GM23338 (cell line): ENCODE measurements around the gene RNF115. TPM values are rescaled to one million over a fixed set of nuclear protein-coding genes. Genes with fewer than 3 reads are reported as not detected.
"Not testable (repeated sequence)": the region's sequence is repeated elsewhere in the genome, so short reads cannot be mapped to it uniquely, and the experiment has no call there.

Experiments used
- ATAC-seq: fragments of 200-7000 bp; cut with Tn5 transposase; 3 replicates; pipeline ENCODE4 v1.9.1; 2020
- DNase-seq: peaks from one replicate; pipeline ENCODE4 v3.0.0-alpha.2; 2015; ENCODE audit warnings: low spot score
- H2AFZ ChIP-seq: fragments of 200-600 bp; sonication (generic); 2 replicates; pipeline ENCODE4 v1.8.0; 2016; ENCODE audit warnings: antibody characterized with exemption, mild to moderate bottlenecking, moderate library complexity
- H3F3A ChIP-seq: fragments of 200-600 bp; sonication (generic); replicated peaks from 2 replicates; pipeline ENCODE4 v1.8.0; 2017; ENCODE audit warnings: antibody characterized with exemption, mixed run types, low read depth
- H3K27ac ChIP-seq: fragments of 200-600 bp; sonication (generic); 2 replicates; pipeline ENCODE4 v1.6.1; 2016; ENCODE audit warnings: low read depth
- H3K27me3 ChIP-seq: fragments of 200-600 bp; sonication (generic); 2 replicates; pipeline ENCODE4 v1.8.0; 2016; ENCODE audit warnings: mild to moderate bottlenecking, mixed run types, moderate library complexity; ENCODE audit not compliant: insufficient read depth
- H3K36me3 ChIP-seq: fragments of 200-600 bp; sonication (generic); 2 replicates; pipeline ENCODE4 v1.8.0; 2016; ENCODE audit warnings: mild to moderate bottlenecking; ENCODE audit not compliant: insufficient read depth
- H3K4me1 ChIP-seq: fragments of 200-600 bp; sonication (generic); 2 replicates; pipeline ENCODE4 v1.8.0; 2016; ENCODE audit warnings: mild to moderate bottlenecking, moderate library complexity; ENCODE audit not compliant: insufficient read depth
- H3K4me2 ChIP-seq: fragments of 200-600 bp; sonication (generic); 2 replicates; pipeline ENCODE4 v1.7.1; 2017; ENCODE audit warnings: mixed run types
- H3K4me3 ChIP-seq: fragments of 200-600 bp; sonication (generic); 2 replicates; pipeline ENCODE4 v1.6.1; 2016; ENCODE audit warnings: mixed run types
- H3K79me2 ChIP-seq: fragments of 200-600 bp; sonication (generic); replicated peaks from 2 replicates; pipeline ENCODE4 v1.8.0; 2017; ENCODE audit warnings: mild to moderate bottlenecking; ENCODE audit not compliant: insufficient read depth
- H3K9me2 ChIP-seq: fragments of 200-600 bp; sonication (generic); 2 replicates; pipeline ENCODE4 v1.8.0; 2017; ENCODE audit not compliant: insufficient read depth
- H4K20me1 ChIP-seq: fragments of 200-600 bp; sonication (generic); replicated peaks from 2 replicates; pipeline ENCODE4 v1.8.0; 2017; ENCODE audit warnings: mild to moderate bottlenecking; ENCODE audit not compliant: insufficient read depth
- H3K27ac Mint-ChIP-seq: 2 replicates; pipeline ENCODE4 v1.8.0; 2020; ENCODE audit warnings: inconsistent platforms, mild to moderate bottlenecking, moderate library complexity, mixed read lengths
- H3K27me3 Mint-ChIP-seq: 3 replicates; pipeline ENCODE4 v1.8.0; 2022; ENCODE audit warnings: low read depth, mild to moderate bottlenecking, moderate library complexity, mixed read lengths, inconsistent platforms; ENCODE audit not compliant: insufficient read depth, poor library complexity
- H3K36me3 Mint-ChIP-seq: 3 replicates; pipeline ENCODE4 v1.8.0; 2021; ENCODE audit warnings: low read depth, mild to moderate bottlenecking, inconsistent platforms, moderate library complexity, mixed read lengths
- H3K4me1 Mint-ChIP-seq: 3 replicates; pipeline ENCODE4 v1.8.0; 2020; ENCODE audit warnings: mild to moderate bottlenecking, inconsistent platforms, mixed read lengths
- H3K4me3 Mint-ChIP-seq: 3 replicates; pipeline ENCODE4 v1.8.0; 2021; ENCODE audit warnings: moderate library complexity, mild to moderate bottlenecking, inconsistent platforms, mixed read lengths
- H3K9me3 Mint-ChIP-seq: 3 replicates; pipeline ENCODE4 v1.8.0; 2020; ENCODE audit warnings: moderate library complexity, mild to moderate bottlenecking, inconsistent platforms, mixed read lengths
- CREB1 ChIP-seq: fragments of 250-450 bp; sonication (Bioruptor Pico); IDR thresholded peaks from 2 replicates; pipeline ENCODE4 v1.5.0; 2020; ENCODE audit warnings: low read depth, mild to moderate bottlenecking, moderate library complexity
- EZH2 ChIP-seq: fragments of 200-600 bp; sonication (generic); IDR thresholded peaks from one replicate; pipeline ENCODE4 v1.8.0; 2017; ENCODE audit warnings: antibody characterized with exemption, mild to moderate bottlenecking, low read depth; ENCODE audit not compliant: unreplicated experiment
- EZH2phosphoT487 ChIP-seq: fragments of 200-600 bp; sonication (generic); IDR thresholded peaks from one replicate; pipeline ENCODE4 v1.8.1; 2018; ENCODE audit warnings: antibody characterized with exemption; ENCODE audit not compliant: unreplicated experiment
- JUNB ChIP-seq: IDR thresholded peaks from one replicate; pipeline ENCODE4 v1.6.1; 2016; ENCODE audit warnings: antibody characterized with exemption; ENCODE audit not compliant: unreplicated experiment
- NANOG ChIP-seq: IDR thresholded peaks from 2 replicates; pipeline ENCODE4 v1.6.1; 2016; ENCODE audit warnings: antibody characterized with exemption, borderline replicate concordance
- POLR2AphosphoS5 ChIP-seq: IDR thresholded peaks from 2 replicates; pipeline ENCODE4 v1.6.1; 2016; ENCODE audit warnings: antibody characterized with exemption, low read depth
- STAT1 ChIP-seq: IDR thresholded peaks from one replicate; pipeline ENCODE4 v1.6.1; 2016; ENCODE audit warnings: antibody characterized with exemption; ENCODE audit not compliant: unreplicated experiment
- ZNF114 ChIP-seq: fragments of 250-450 bp; sonication (Bioruptor Pico); IDR thresholded peaks from 2 replicates; pipeline ENCODE4 v1.5.0; 2020; ENCODE audit warnings: mild to moderate bottlenecking, moderate library complexity
- ZNF331 ChIP-seq: fragments of 250-450 bp; sonication (Bioruptor Pico); IDR thresholded peaks from 2 replicates; pipeline ENCODE4 v1.5.0; 2020; ENCODE audit warnings: low read depth, mild to moderate bottlenecking, moderate library complexity
- polyA plus RNA-seq: library from polyadenylated mRNA; unstranded; fragments of >200 nt; fragmentation: Nextera tagmentation; extraction: Ambion mirVana; gene quantifications from 2 replicates; pipeline ENCODE4 v1.2.1, GENCODE V29; 2016
- total RNA-seq: library from RNA; depleted of rRNA; stranded (reverse); fragments of >200 nt; shearing (Covaris generic); gene quantifications from 2 replicates; pipeline ENCODE4 v1.2.3, GENCODE V29; 2014
- TF ChIP-seq, protein P1 (sequence below): IDR thresholded peaks from one replicate; pipeline ENCODE4 v1.6.1; 2018; ENCODE audit warnings: antibody characterized with exemption; ENCODE audit not compliant: unreplicated experiment
- TF ChIP-seq, protein P2 (sequence below), 2 experiments: fragments of 200-600 bp in 1 of 2; sonication (generic) in 1 of 2; conservative IDR thresholded peaks; 2 replicates each; pipeline versions ENCODE4 v1.5.1 to v1.6.1; 2016 to 2017; ENCODE audit warnings: antibody characterized with exemption in 2 of 2, low read depth in 2 of 2, mild to moderate bottlenecking in 2 of 2, moderate library complexity in 1 of 2
- TF ChIP-seq, protein P3 (sequence below): IDR thresholded peaks from 2 replicates; pipeline ENCODE4 v1.6.1; 2016; ENCODE audit warnings: antibody characterized with exemption

RNF115 gene
- total and polyA plus RNA-seq, 2 experiments from 2014 or later = 10.6 to 10.9 TPM

DNA sequence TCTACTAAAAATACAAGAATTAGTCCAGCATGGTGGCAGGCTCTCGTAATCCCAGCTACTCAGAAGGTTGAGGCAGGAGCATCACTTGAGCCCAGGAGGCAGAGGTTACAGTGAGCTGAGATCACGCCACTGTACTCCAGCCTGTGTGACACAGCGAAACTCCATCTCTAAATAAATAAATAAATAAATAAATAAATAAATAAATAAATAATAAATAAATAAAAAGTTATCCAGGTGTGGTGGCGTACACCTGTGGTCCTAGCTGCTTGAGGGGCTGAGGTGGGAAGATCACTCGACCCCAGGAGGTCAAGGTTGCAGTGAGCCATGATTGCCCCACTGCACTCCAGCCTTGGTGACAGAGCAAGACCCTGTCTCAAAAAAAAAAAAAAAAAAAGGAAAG, 105.4 kb downstream of the RNF115 start:
- not testable (repeated sequence) for ATAC-seq, H3K4me2 ChIP-seq, H3K4me1 Mint-ChIP-seq, H3K9me3 Mint-ChIP-seq, H3K4me3 Mint-ChIP-seq, H3K4me1 ChIP-seq, H3K9me2 ChIP-seq, H3K36me3 Mint-ChIP-seq, H3K36me3 ChIP-seq, H3K27ac ChIP-seq, H4K20me1 ChIP-seq, H3K27me3 Mint-ChIP-seq, H3K79me2 ChIP-seq, H2AFZ ChIP-seq, H3F3A ChIP-seq, DNase-seq, H3K27ac Mint-ChIP-seq, H3K4me3 ChIP-seq
- peaks cover 17% of the 10 kb centered on the region for H3K27me3 ChIP-seq

- Histone ChIP-seq H3K79me2 (no peaks in the 10 kb centered on the region), H3F3A (no peaks in the 10 kb centered on the region), H3K27ac (no peak overlapping the region), H3K4me2 (no peak overlapping the region), H3K9me2 (no peaks in the 10 kb centered on the region), H2AFZ (no peak overlapping the region), H3K4me1 (peaks cover 4% of the 10 kb centered on the region; the same call in 1 of the 2 replicates), H3K4me3 (no peak overlapping the region), H3K27me3 (peaks cover 17% of the 10 kb centered on the region), H4K20me1 (no peaks in the 10 kb centered on the region), H3K36me3 (no peaks in the 10 kb centered on the region)
- Mint-ChIP-seq H3K27me3 (peaks cover 5% of the 10 kb centered on the region), H3K9me3 (no peaks in the 10 kb centered on the region; the same call in 2 of the 3 replicates), H3K4me3 (no peak overlapping the region), H3K27ac (no peak overlapping the region), H3K36me3 (no peaks in the 10 kb centered on the region), H3K4me1 (peaks cover 4% of the 10 kb centered on the region)
- TF ChIP-seq STAT1 (no peak), POLR2AphosphoS5 (no peak), ZNF114 (CRISPR knock-in tag) (no peak)
- ATAC-seq (no peak), DNase-seq (no peak)
These were observed 106.1 kb downstream of the RNF115 start for GRCh38 chr1:145717833-145718232.

DNA sequence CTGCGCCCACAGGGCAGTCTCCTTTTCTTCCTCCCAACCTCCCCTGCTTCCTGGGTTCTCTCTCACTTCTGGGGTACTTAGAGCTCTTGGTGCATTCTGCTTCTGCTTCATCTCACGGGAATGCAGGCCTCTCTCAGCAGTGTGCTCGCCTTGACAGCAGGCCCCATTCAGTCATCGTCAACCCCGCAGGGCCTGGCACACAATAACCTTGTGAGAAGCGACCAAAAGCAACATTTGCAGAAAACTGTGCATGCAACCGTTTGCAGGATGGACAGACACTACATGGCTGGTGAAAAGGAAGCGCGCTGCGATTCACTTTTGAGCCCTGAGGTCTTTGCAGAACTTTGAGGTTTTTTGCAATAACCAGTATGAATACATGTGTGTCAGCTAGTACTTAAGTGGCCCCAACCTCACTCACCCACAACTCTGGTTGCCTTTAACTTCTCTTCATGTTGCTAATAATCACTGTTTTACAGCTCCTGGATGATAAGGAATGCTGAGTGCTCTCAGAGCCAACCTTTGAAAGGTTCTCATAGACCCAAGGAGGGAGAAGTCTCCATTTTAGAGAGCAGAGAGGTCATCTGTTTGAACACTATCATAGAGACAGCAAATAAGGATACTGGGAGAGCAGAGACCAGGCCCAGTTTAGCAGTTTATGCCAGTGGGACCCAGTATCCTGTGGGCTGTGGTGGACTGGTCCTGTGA, 107.1 kb downstream of the RNF115 start:
- TF ChIP-seq, protein P1, sequence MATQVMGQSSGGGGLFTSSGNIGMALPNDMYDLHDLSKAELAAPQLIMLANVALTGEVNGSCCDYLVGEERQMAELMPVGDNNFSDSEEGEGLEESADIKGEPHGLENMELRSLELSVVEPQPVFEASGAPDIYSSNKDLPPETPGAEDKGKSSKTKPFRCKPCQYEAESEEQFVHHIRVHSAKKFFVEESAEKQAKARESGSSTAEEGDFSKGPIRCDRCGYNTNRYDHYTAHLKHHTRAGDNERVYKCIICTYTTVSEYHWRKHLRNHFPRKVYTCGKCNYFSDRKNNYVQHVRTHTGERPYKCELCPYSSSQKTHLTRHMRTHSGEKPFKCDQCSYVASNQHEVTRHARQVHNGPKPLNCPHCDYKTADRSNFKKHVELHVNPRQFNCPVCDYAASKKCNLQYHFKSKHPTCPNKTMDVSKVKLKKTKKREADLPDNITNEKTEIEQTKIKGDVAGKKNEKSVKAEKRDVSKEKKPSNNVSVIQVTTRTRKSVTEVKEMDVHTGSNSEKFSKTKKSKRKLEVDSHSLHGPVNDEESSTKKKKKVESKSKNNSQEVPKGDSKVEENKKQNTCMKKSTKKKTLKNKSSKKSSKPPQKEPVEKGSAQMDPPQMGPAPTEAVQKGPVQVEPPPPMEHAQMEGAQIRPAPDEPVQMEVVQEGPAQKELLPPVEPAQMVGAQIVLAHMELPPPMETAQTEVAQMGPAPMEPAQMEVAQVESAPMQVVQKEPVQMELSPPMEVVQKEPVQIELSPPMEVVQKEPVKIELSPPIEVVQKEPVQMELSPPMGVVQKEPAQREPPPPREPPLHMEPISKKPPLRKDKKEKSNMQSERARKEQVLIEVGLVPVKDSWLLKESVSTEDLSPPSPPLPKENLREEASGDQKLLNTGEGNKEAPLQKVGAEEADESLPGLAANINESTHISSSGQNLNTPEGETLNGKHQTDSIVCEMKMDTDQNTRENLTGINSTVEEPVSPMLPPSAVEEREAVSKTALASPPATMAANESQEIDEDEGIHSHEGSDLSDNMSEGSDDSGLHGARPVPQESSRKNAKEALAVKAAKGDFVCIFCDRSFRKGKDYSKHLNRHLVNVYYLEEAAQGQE = no peak
- TF ChIP-seq EZH2phosphoT487 (no peak), EZH2 (no peak), ZNF114 (CRISPR knock-in tag) (no peak), ZNF331 (CRISPR knock-in tag) (no peak), POLR2AphosphoS5 (no peak), NANOG (no peak), CREB1 (CRISPR knock-in tag) (no peak), STAT1 (no peak), JUNB (no peak)
- TF ChIP-seq, protein P2, sequence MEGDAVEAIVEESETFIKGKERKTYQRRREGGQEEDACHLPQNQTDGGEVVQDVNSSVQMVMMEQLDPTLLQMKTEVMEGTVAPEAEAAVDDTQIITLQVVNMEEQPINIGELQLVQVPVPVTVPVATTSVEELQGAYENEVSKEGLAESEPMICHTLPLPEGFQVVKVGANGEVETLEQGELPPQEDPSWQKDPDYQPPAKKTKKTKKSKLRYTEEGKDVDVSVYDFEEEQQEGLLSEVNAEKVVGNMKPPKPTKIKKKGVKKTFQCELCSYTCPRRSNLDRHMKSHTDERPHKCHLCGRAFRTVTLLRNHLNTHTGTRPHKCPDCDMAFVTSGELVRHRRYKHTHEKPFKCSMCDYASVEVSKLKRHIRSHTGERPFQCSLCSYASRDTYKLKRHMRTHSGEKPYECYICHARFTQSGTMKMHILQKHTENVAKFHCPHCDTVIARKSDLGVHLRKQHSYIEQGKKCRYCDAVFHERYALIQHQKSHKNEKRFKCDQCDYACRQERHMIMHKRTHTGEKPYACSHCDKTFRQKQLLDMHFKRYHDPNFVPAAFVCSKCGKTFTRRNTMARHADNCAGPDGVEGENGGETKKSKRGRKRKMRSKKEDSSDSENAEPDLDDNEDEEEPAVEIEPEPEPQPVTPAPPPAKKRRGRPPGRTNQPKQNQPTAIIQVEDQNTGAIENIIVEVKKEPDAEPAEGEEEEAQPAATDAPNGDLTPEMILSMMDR (conservative IDR thresholded peaks at IDR 0.05; ENCODE audit: low read depth in 2 of 2) = no peak
- TF ChIP-seq, protein P3, sequence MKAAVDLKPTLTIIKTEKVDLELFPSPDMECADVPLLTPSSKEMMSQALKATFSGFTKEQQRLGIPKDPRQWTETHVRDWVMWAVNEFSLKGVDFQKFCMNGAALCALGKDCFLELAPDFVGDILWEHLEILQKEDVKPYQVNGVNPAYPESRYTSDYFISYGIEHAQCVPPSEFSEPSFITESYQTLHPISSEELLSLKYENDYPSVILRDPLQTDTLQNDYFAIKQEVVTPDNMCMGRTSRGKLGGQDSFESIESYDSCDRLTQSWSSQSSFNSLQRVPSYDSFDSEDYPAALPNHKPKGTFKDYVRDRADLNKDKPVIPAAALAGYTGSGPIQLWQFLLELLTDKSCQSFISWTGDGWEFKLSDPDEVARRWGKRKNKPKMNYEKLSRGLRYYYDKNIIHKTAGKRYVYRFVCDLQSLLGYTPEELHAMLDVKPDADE = no peak
- Histone ChIP-seq H3F3A (no peaks in the 10 kb centered on the region), H3K27me3 (peaks cover 17% of the 10 kb centered on the region), H3K36me3 (no peaks in the 10 kb centered on the region), H3K9me2 (no peaks in the 10 kb centered on the region), H3K4me2 (no peak overlapping the region), H2AFZ (0 out of 2 replicates have a peak overlapping the region, but pooled peaks have one; percentile 59), H3K4me1 (peaks cover 4% of the 10 kb centered on the region; the same call in 1 of the 2 replicates), H3K4me3 (no peak overlapping the region), H3K79me2 (no peaks in the 10 kb centered on the region), H4K20me1 (no peaks in the 10 kb centered on the region), H3K27ac (no peak overlapping the region)
- H3K27ac Mint-ChIP-seq = no peak overlapping the region
- ATAC-seq = no peak
- H3K27me3 Mint-ChIP-seq = peaks cover 5% of the 10 kb centered on the region
- DNase-seq = no peak
- no peak overlapping the region for H3K4me3 Mint-ChIP-seq
- H3K9me3 Mint-ChIP-seq = no peaks in the 10 kb centered on the region; the same call in 2 of the 3 replicates
- H3K36me3 Mint-ChIP-seq = no peaks in the 10 kb centered on the region
- H3K4me1 Mint-ChIP-seq = peaks cover 4% of the 10 kb centered on the region
